H7 (cell line): ENCODE measurements around the gene DGKG. TPM values are rescaled to one million over a fixed set of nuclear protein-coding genes. Genes with fewer than 3 reads are reported as not detected.

Experiments used
- DNase-seq: peaks from one replicate; pipeline ENCODE4 v3.0.0; 2012
- H3K27me3 ChIP-seq: 2 replicates; pipeline ENCODE4 v1.6.0; 2011; ENCODE audit warnings: mild to moderate bottlenecking, low read length; ENCODE audit not compliant: control insufficient read depth, insufficient read depth
- H3K36me3 ChIP-seq: replicated peaks from 2 replicates; pipeline ENCODE4 v1.5.1; 2011; ENCODE audit warnings: low read length; ENCODE audit not compliant: control insufficient read depth, insufficient read depth
- H3K4me3 ChIP-seq: 2 replicates; pipeline ENCODE4 v1.5.1; 2011; ENCODE audit warnings: low read depth, mild to moderate bottlenecking, control low read depth, low read length, moderate library complexity; ENCODE audit not compliant: insufficient read depth
- total RNA-seq: library from RNA; depleted of rRNA; stranded (reverse); fragments of >200 nt; shearing (Covaris generic); gene quantifications from 2 replicates; pipeline ENCODE4 v1.2.3, GENCODE V29; 2014

The DGKG gene
- total RNA-seq, 1 experiment from 2014 or later = 0.52 TPM

DNA sequence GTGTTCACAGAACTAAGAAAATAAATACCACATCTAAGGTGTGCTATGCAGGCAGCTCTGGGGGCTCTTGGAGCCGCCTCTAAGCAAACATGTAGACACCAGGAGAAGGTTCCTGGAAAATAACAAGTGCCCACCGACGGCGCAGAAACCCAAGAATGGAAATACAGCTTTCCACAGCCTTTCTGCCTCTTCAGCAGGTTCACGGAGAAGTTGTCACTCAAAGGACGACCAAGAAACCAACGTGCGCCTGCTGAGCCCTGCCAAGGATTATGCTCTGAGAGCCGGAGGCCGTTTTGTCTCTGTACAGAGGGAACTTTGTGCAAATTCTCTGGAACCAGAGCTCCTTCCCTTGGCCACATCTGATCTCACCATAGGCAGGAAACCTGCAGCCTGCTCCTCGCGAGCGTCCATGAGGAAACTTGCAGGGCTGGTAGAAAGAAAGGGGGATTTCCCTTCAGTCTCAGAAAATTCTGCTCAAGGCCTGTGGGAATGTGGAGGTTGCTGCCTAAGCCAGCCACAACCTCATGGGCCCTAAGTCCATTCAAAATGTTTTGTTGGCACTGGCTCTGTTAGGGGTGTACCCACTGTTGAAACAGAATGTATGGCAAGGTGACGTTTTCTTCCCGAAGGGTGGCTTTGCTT is 212.6 kb downstream of the DGKG start:
- no peak overlapping the region for H3K4me3 ChIP-seq
- H3K36me3 ChIP-seq = no peaks in the 10 kb centered on the region

DNA sequence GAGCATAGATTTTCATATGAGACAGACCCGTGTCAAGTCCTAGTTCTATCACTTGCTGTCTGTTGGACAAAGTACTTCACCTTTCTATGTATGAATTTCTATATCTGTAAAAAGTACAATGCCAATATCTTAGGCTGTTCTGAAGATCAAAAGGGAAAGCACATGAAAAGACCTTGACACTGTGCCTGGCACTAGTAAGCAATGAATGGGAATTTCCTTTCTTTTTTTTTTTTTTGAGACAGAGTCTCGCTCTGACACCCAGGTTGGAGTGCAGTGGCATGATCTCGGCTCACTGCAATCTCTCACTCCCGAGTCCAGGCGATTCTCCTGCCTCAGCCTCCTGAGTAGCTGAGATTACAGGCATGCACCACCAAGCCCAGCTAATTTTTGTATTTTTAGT is 217.8 kb downstream of the DGKG start:
- DNase-seq = no peak
- Histone ChIP-seq H3K27me3 (no peaks in the 10 kb centered on the region; the same call in 1 of the 2 replicates), H3K4me3 (no peak overlapping the region), H3K36me3 (no peaks in the 10 kb centered on the region)

More for the DNA sequence above, 212.6 kb downstream of the DGKG start:
- peaks cover 2% of the 10 kb centered on the region; the same call in 1 of the 2 replicates for H3K27me3 ChIP-seq
- DNase-seq = no peak

DNA sequence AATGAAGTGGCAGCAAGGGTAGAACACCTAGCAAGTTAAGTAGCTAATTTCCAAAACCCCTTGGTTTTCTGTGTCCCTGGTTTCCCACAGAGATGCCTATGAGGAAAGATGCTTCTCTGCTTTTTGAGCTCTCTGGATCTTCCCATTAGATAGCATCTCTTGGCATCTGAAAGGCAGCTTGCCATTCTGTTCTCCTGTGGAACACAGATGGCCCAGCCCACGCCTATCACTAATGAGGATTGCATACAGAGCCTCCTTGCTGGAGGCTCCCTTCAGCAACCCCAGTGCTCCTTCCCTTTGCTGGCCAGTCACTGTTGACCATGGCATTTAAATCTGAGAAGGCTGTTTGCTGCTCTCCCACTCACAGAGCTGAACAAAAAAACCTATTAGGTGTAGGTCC is 218.8 kb downstream of the DGKG start:
- Histone ChIP-seq H3K27me3 (no peaks in the 10 kb centered on the region), H3K36me3 (no peaks in the 10 kb centered on the region), H3K4me3 (no peak overlapping the region)
- no peak for DNase-seq

DNA sequence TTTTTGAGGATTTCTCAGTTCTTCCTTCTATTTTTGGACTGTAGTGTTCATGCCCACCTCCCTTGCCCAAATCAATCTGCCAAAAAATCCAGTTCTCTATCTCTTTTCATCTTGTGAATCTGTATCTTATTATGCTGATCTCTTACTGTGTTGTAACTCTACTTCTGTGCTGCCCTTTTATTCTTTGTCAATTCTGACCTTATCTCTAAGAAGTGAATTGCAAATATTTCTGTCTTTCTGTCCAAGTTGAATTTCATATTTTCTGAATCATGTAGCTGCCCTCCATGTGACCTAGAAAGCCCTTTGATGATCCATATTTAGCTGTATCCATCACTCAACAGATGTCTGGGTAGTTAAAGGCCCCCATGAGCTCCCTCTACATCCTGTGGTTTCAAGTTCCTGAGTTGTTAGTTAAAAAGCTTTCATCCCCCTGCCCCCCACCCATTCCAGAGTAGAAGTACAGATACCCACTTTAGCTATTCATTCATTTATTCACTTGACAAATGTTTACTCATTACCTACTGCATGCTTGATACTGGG is 219.6 kb downstream of the DGKG start:
- no peaks in the 10 kb centered on the region for H3K36me3 ChIP-seq
- H3K27me3 ChIP-seq = no peaks in the 10 kb centered on the region
- no peak overlapping the region for H3K4me3 ChIP-seq
- no peak for DNase-seq

DNA sequence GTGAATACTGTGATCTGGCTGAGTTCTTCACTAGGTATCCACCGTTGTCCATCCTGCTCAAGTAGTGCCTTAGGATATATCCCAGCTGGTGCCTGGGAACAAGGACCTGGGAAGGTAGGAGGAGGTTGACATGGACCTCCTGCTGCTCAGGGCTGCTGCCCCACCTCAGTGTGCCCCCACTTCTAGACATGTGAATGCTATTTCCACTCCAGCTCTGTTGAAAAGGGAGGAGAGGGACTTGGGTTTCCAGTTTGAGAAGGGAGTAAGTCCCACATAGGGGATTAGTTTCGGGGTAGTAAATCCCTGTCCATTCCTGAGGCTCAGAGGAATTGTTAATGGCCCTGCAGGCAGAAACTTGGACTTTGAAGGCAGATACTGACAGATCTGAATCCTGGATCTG is 220.2 kb downstream of the DGKG start:
- no peak for DNase-seq
- H3K4me3 ChIP-seq = no peak overlapping the region
- no peaks in the 10 kb centered on the region for H3K36me3 ChIP-seq
- H3K27me3 ChIP-seq = no peaks in the 10 kb centered on the region

DNA sequence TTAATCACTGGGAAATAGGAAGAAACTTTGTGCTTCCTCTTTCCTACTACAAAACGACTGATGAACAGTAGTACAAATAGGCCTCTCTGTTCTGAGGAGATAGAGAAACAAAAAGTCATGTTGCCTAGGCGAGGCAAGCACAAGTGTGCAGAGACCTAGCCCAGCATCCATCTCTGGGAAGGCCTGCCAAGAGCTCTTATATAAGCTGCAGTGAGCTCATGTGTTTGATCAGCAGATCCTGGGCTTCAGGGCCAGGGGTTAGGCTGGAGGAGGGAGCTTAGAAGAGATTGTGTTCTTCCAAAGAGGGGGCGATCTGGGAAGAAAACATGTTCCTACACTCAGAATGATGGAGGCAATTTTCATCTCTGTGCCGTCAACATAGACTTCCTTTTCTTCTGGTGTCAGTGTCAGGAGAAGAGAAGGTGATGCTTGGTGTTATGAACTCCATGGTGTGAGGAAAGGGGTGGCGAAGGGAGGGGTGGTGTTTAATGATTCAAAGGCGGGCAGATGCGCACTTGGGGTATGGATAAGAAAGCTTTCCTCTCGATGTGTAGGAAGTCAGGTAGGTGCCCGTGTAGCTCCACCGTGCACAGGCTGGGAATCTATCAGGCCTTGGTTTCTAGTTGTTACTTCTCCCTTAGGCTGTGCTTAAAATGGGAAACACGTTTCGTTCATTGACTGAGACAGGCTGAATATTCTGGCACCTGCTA is 223.6 kb downstream of the DGKG start:
- H3K4me3 ChIP-seq = no peak overlapping the region
- no peaks in the 10 kb centered on the region for H3K27me3 ChIP-seq
- H3K36me3 ChIP-seq = no peaks in the 10 kb centered on the region
- no peak for DNase-seq

DNA sequence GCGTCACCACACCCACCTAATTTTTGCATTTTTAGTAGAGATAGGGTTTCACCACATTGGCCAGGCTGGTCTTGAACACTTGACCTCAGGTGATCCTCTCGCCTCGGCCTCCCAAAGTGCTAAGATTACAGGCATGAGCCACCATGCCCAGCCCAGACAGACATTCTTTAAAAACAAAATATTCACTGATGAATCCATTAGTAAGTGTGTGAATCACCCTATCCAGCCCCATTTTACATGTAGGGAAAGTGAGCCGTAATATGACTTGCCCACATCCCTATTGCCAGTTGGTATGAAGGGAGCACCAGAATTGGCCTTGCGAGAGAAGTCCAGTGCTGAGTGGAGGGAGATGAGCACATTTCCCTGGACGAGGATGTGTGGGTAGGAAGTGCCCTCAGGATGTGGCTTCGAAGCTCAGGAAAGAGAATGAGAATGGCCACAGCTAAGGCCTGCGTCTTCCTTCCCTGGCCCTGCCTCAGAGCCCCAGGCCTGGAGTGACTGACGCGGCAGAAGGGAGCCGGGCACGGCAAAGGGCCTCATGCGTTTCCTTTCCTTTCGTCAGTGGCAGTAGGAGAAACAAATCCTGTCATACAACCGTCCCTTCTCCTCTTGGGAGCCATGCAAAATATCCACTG is 224.9 kb downstream of the DGKG start:
- no peak for DNase-seq
- Histone ChIP-seq H3K36me3 (no peaks in the 10 kb centered on the region), H3K4me3 (no peak overlapping the region), H3K27me3 (no peaks in the 10 kb centered on the region)

DNA sequence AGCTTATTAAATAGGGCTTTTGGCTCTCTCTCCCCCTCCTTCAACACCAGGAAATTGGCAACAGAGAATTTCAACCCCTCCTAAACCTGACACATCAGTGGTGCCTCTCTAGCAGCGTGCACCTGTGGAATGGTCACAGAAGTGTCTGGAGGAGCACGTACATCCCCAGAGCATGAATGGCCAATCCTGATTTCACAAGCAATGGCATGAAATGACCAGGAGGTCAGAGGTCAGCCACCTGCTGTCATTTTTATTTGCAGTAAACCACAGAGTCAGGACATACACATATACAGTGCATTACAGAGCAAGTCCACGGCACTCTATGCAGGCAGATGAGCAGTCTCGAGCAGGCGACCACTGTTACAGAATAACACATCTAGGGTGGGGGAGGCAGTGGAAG is 228.1 kb downstream of the DGKG start:
- no peak for DNase-seq
- H3K36me3 ChIP-seq = no peaks in the 10 kb centered on the region
- no peaks in the 10 kb centered on the region for H3K27me3 ChIP-seq
- H3K4me3 ChIP-seq = no peak overlapping the region

DNA sequence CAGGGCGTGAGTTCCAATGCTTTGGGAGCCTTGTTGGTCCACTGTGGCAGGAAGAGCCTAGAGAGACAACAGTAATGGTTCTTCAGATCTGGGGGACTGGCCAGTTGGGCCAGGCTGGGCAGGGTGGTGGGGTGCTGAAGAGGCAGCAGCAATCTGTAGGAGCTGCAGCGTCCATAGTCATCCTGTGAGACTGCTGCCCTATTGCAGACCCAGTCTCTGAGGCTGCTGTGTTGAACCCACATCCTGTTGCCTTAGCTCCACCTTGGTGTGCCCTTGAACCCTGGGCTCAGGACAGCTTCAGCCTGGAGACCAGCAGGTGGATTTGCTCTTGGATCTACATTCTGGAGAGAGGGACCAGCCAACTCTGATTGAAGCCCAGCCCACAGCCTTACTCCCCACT is 229.5 kb downstream of the DGKG start:
- Histone ChIP-seq H3K27me3 (no peaks in the 10 kb centered on the region), H3K36me3 (no peaks in the 10 kb centered on the region), H3K4me3 (no peak overlapping the region)
- DNase-seq = no peak

DNA sequence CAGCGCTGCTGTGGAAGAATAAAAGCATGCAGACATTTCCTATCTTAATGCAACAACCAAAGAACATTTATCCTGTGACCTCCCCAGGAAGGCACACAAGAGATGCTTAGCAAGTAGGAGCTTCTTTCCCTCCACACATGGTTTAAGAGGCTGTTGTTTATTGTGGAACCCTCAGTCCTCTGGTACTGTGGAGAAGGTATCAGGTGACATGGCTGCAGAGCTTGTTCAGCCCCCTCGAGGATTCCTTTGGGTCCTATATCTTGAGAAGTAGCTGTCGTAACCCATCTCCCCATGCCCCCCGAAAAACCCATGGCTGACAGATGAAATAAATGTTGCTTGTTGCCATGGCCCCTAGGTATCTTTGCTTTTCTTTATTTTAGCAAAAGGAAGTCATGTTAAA is 232.8 kb downstream of the DGKG start:
- DNase-seq = no peak
- no peaks in the 10 kb centered on the region for H3K27me3 ChIP-seq
- H3K4me3 ChIP-seq = no peak overlapping the region
- no peaks in the 10 kb centered on the region for H3K36me3 ChIP-seq

DNA sequence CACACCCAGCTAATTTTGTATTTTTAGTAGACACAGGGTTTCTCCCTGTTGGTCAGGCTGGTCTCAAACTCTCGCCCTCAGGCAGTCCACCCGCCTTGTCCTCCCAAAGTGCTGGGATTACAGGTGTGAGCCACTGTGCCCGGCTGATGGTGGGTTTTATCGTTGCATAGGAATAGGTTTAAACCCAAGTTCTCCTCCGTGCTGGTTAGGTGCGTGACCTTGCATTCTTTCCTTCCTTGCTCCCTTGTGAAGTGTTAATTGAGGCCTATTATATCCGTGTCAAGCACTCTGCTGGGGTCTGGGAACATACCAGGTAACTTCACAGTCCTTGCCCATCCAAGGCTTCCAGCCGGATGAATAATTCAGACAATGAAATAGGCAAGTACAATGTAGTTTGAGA is 233.9 kb downstream of the DGKG start:
- Histone ChIP-seq H3K4me3 (no peak overlapping the region), H3K36me3 (no peaks in the 10 kb centered on the region), H3K27me3 (no peaks in the 10 kb centered on the region)
- peak; percentile 53 for DNase-seq

DNA sequence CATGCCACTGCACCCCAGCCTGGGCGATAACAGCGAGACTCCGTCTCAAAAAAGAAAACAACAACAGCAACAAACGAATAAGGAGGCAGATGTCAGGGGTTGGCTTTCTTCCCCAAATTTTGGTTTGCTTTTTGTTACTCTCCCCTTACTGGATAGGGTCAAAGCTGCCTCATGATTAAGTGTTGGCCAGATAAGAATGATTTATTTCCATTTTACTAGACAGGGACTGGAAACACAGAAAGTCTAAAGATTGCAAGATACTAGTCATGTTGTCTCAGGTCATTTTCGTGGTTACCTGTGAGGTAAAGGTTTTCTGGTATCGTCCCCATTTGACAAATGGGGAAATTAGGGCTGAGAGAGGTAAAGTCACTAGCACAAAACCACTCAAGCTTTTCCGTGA is 234.6 kb downstream of the DGKG start:
- DNase-seq = no peak
- H3K36me3 ChIP-seq = no peaks in the 10 kb centered on the region
- no peaks in the 10 kb centered on the region for H3K27me3 ChIP-seq

DNA sequence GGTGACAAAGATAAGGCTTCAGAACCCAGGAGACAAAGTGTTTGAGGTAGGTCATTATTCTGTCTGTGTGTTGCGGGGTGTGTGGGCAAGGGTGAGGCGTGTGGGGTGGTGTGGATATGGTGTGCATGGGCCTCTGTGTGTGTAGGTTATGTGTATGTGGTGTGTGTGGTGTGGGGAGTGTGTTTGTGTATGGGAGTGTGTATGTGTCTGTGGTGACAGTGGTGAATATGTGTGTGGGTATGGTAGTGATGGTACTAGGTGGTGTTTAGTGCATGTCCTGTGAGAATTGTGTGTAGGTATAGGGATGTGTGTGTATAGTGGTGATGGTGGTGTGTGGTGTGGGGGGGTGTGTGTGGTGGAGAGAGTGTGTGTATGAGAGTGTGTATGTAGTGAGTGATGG is 236.9 kb downstream of the DGKG start:
- Histone ChIP-seq H3K4me3 (no peak overlapping the region), H3K36me3 (no peaks in the 10 kb centered on the region)
- no peak for DNase-seq

More for the DNA sequence above, 234.6 kb downstream of the DGKG start:
- no peak overlapping the region for H3K4me3 ChIP-seq

DNA sequence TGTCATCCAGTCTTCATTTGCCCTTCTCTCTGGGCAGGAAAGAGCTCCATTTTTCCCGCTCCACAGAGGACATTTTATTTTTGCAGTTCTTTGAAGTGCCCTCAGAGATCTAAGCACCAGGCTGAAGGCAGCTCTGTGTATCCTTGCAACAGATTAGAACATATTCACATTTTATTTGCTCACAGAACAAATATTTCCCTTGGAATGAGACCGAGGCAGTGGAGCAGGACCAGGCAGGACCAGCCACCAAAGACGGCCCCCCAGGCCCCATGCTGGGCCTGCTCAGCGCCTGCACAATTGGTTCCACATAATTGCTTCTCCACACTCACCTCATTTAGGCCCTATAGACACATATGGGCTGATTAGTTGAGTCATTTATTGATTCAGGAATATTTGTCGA is 237.4 kb downstream of the DGKG start:
- DNase-seq = no peak
- Histone ChIP-seq H3K27me3 (no peaks in the 10 kb centered on the region), H3K36me3 (no peaks in the 10 kb centered on the region), H3K4me3 (no peak overlapping the region)

More for the DNA sequence above, 236.9 kb downstream of the DGKG start:
- no peaks in the 10 kb centered on the region for H3K27me3 ChIP-seq

DNA sequence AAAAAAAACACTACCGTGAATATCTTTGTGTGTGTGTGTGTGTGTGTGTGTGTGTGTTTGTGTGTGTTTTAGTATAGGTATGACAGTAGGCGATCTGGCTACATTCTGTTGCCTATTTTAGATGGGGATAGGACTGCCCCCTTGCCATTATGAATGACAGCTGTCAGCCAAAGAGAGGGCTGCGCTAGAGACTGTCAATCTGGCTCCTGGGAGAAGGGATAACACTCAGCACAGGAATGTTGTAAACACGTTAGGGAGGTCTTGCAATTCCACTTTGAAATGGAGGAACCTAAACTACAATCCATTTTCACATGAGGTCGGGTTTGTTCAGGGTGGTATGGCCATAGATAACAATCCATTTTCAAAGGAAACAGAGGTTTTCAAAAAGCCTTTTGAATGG is 239.0 kb downstream of the DGKG start:
- Histone ChIP-seq H3K4me3 (no peak overlapping the region), H3K36me3 (no peaks in the 10 kb centered on the region), H3K27me3 (no peaks in the 10 kb centered on the region)
- no peak for DNase-seq
